SK-N-SH (cell line): ENCODE results near the gene SIRPB2. TPM values are rescaled to one million over a fixed set of nuclear protein-coding genes. Genes with fewer than 3 reads are reported as not detected.
A peak's percentile ranks its signal among the peaks of the same experiment; 100 is the strongest.

ENCODE experiments used
- CTCF ChIA-PET: fragments of 300-600, 350-600 bp; formaldehyde crosslinking; extraction: SDS; loops from one replicate; lab custom pipeline; 2021; lab: Yijun Ruan, JAX
- POLR2A ChIA-PET: fragments of 350-600 bp; sonication (Branson Sonifier 250); formaldehyde crosslinking; extraction: SDS; loops from one replicate; lab custom pipeline; 2020; ENCODE audit warnings: antibody characterized with exemption, inconsistent platforms; lab: Yijun Ruan, JAX
- DNase-seq: peaks from one replicate; pipeline ENCODE4 v3.0.0; 2012
- H2AFZ ChIP-seq: fragments of 200-600 bp; sonication (generic); 2 replicates; pipeline ENCODE4 v1.8.1; 2016; ENCODE audit warnings: antibody characterized with exemption, mild to moderate bottlenecking, low read depth
- H3F3A ChIP-seq: fragments of 200-600 bp; sonication (generic); replicated peaks from 2 replicates; pipeline ENCODE3; 2016; ENCODE audit warnings: antibody characterized with exemption, mild to moderate bottlenecking; ENCODE audit not compliant: insufficient read depth
- H3K27ac ChIP-seq, 2 experiments: fragments of 200-500 bp in 1 of 2; fragments of 200-600 bp in 1 of 2; sonication (Bioruptor generic) in 1 of 2; sonication (generic), shearing (Covaris generic) in 1 of 2; 2 replicates each; pipeline versions ENCODE4 v1.5.1 to v1.6.1; 2014 to 2016; ENCODE audit warnings: low read depth in 2 of 2, inconsistent platforms in 1 of 2, low read length in 1 of 2, mild to moderate bottlenecking in 1 of 2, mixed read lengths in 1 of 2
- H3K27me3 ChIP-seq: fragments of 200-600 bp; sonication (generic), shearing (Covaris generic); 2 replicates; pipeline ENCODE4 v1.6.1; 2016; ENCODE audit warnings: mixed run types; ENCODE audit not compliant: insufficient read depth
- H3K36me3 ChIP-seq, 2 experiments: fragments of 200-500 bp in 1 of 2; fragments of 200-600 bp in 1 of 2; sonication (Bioruptor generic) in 1 of 2; sonication (generic) in 1 of 2; replicated peaks in 1 of 2; 2 replicates each; pipeline versions ENCODE3 to v1.5.1; 2014 to 2016; ENCODE audit warnings: low read length in 1 of 2, mild to moderate bottlenecking in 1 of 2; ENCODE audit not compliant: insufficient read depth in 2 of 2, control insufficient read depth in 1 of 2
- H3K4me1 ChIP-seq, 2 experiments: fragments of 200-500 bp in 1 of 2; fragments of 200-600 bp in 1 of 2; sonication (Bioruptor generic) in 1 of 2; sonication (generic), shearing (Covaris generic) in 1 of 2; 2 replicates each; pipeline versions ENCODE4 v1.5.1 to v1.6.1; 2014 to 2016; ENCODE audit warnings: low read depth in 1 of 2, low read length in 1 of 2, mixed run types in 1 of 2; ENCODE audit not compliant: insufficient read depth in 2 of 2, control insufficient read depth in 1 of 2
- H3K4me2 ChIP-seq: fragments of 200-600 bp; sonication (generic), shearing (Covaris generic); 2 replicates; pipeline ENCODE4 v1.6.1; 2017; ENCODE audit warnings: mixed run types
- H3K4me3 ChIP-seq, 2 experiments: fragments of 200-500 bp in 1 of 2; fragments of 200-600 bp in 1 of 2; sonication (Bioruptor generic) in 1 of 2; sonication (generic), shearing (Covaris generic) in 1 of 2; 2 replicates each; pipeline versions ENCODE4 v1.5.1 to v1.8.1; 2014 to 2016; ENCODE audit warnings: low read depth in 2 of 2, inconsistent platforms in 1 of 2, low read length in 1 of 2, mild to moderate bottlenecking in 1 of 2, mixed read lengths in 1 of 2, moderate library complexity in 1 of 2
- H3K79me2 ChIP-seq: fragments of 200-600 bp; sonication (generic); 2 replicates; pipeline ENCODE4 v1.8.1; 2017; ENCODE audit warnings: mild to moderate bottlenecking; ENCODE audit not compliant: insufficient read depth
- H3K9ac ChIP-seq: fragments of 200-600 bp; sonication (generic); 2 replicates; pipeline ENCODE4 v1.6.1; 2017; ENCODE audit warnings: mixed run types
- H3K9me2 ChIP-seq: fragments of 200-600 bp; sonication (generic); 2 replicates; pipeline ENCODE4 v1.6.1; 2017; ENCODE audit warnings: mixed run types
- H3K9me3 ChIP-seq: fragments of 200-600 bp; sonication (generic); 2 replicates; pipeline ENCODE4 v1.6.1; 2017; ENCODE audit warnings: mixed run types, mild to moderate bottlenecking, moderate library complexity
- H4K20me1 ChIP-seq: fragments of 200-600 bp; sonication (generic); 2 replicates; pipeline ENCODE4 v1.6.1; 2017; ENCODE audit warnings: mild to moderate bottlenecking, mixed run types; ENCODE audit not compliant: insufficient read depth
- CTCF ChIP-seq: fragments of 200-600 bp; sonication (generic); IDR thresholded peaks from 2 replicates; pipeline ENCODE4 v1.6.1; 2017; ENCODE audit warnings: antibody characterized with exemption, mild to moderate bottlenecking, moderate library complexity
- ELF1 ChIP-seq: IDR thresholded peaks from 2 replicates; pipeline ENCODE4 v1.4.0; 2012
- EP300 ChIP-seq, 2 experiments: IDR thresholded peaks; 2 replicates each; pipeline versions ENCODE4 v1.4.0 to v1.6.1; 2012; ENCODE audit warnings: borderline replicate concordance in 1 of 2, low read depth in 1 of 2, low read length in 1 of 2
- FOXJ3 ChIP-seq: sonication (generic); formaldehyde crosslinking; IDR thresholded peaks from 2 replicates; pipeline ENCODE4 v1.5.1; 2020; ENCODE audit warnings: mild to moderate bottlenecking, missing genetic modification reagents
- GABPA ChIP-seq: IDR thresholded peaks from 2 replicates; pipeline ENCODE4 v1.4.0; 2012; ENCODE audit warnings: low read depth, mild to moderate bottlenecking
- GATA2 ChIP-seq: sonication (generic); formaldehyde crosslinking; IDR thresholded peaks from 2 replicates; pipeline ENCODE4 v1.5.0; 2020; ENCODE audit warnings: mild to moderate bottlenecking, missing genetic modification reagents
- MEF2A ChIP-seq: IDR thresholded peaks from 2 replicates; pipeline ENCODE4 v1.4.0; 2012; ENCODE audit warnings: low read depth, borderline replicate concordance
- RAD21 ChIP-seq: IDR thresholded peaks from 2 replicates; pipeline ENCODE4 v1.6.1; 2012; ENCODE audit warnings: mild to moderate bottlenecking, low read length
- RCOR1 ChIP-seq: fragments of 150-350 bp; IDR thresholded peaks from 2 replicates; pipeline ENCODE4 v1.6.1; 2017; ENCODE audit warnings: antibody characterized with exemption, low read length
- RFX5 ChIP-seq: IDR thresholded peaks from 2 replicates; pipeline ENCODE4 v1.6.1; 2012; ENCODE audit warnings: mild to moderate bottlenecking, improper control_type of control experiment, low read length
- SMC3 ChIP-seq: IDR thresholded peaks from 2 replicates; pipeline ENCODE4 v1.6.1; 2012; ENCODE audit warnings: low read depth, low read length, improper control_type of control experiment
- TCF12 ChIP-seq: IDR thresholded peaks from 2 replicates; pipeline ENCODE4 v1.4.0; 2012
- TEAD4 ChIP-seq: IDR thresholded peaks from 2 replicates; pipeline ENCODE4 v1.4.0; 2012; ENCODE audit warnings: mild to moderate bottlenecking, borderline replicate concordance; ENCODE audit not compliant: insufficient read depth
- USF2 ChIP-seq: fragments of 150-350 bp; IDR thresholded peaks from 2 replicates; pipeline ENCODE4 v1.6.1; 2017; ENCODE audit warnings: antibody characterized with exemption, low read length, low read depth, borderline replicate concordance
- WGBS: methylation state at CpG from one replicate; pipeline ENCODE4 v1.1.6; 2017; ENCODE audit warnings: low lambda C conversion rate; 5-methylcytosine and 5-hydroxymethylcytosine counted together
- polyA plus RNA-seq, 3 experiments: library from polyadenylated mRNA; depleted of rRNA; stranded (reverse); fragments of >200 nt; gene quantifications; 2 replicates each; pipeline ENCODE4 v1.2.3, GENCODE V29; 2012
- TF ChIP-seq, protein P1 (sequence below): IDR thresholded peaks from 2 replicates; pipeline ENCODE4; 2012

Gene SIRPB2
- polyA plus RNA-seq, 1 of the 3 experiments (the other 2 are of a cell fraction), result not detected

GRCh38 chr20:1505871-1506270 is 14.7 kb upstream of the SIRPB2 start (continued):
- TF ChIP-seq CTCF (no peak), TEAD4 (no peak), RFX5 (no peak), GABPA (no peak)
- TF ChIP-seq, protein P1, sequence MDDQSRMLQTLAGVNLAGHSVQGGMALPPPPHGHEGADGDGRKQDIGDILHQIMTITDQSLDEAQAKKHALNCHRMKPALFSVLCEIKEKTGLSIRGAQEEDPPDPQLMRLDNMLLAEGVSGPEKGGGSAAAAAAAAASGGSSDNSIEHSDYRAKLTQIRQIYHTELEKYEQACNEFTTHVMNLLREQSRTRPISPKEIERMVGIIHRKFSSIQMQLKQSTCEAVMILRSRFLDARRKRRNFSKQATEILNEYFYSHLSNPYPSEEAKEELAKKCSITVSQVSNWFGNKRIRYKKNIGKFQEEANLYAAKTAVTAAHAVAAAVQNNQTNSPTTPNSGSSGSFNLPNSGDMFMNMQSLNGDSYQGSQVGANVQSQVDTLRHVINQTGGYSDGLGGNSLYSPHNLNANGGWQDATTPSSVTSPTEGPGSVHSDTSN, result no peak

- Histone ChIP-seq H3K4me2 (no peak overlapping the region), H3K27me3 (peaks cover 6% of the 10 kb centered on the region; the same call in 1 of the 2 replicates), H2AFZ (no peak overlapping the region), H3K36me3 (no peaks in the 10 kb centered on the region), H3K79me2 (no peaks in the 10 kb centered on the region), H3K9ac (no peak overlapping the region), H3K4me1 (no peaks in the 10 kb centered on the region), H3F3A (no peaks in the 10 kb centered on the region), H3K9me3 (no peaks in the 10 kb centered on the region), H3K27ac (no peak overlapping the region), H3K9me2 (no peaks in the 10 kb centered on the region), H3K4me3 (no peak overlapping the region), H4K20me1 (no peaks in the 10 kb centered on the region)
- TF ChIP-seq RCOR1 (no peak), TCF12 (no peak), FOXJ3 (CRISPR knock-in tag) (no peak), USF2 (no peak), ELF1 (no peak), MEF2A (no peak)
- ChIA-PET POLR2A (no interaction called here), CTCF (interaction anchor here (1.9 to 3.8 kb wide), 3 partner anchors 15 to 38 kb away, joined by 5 to 31 read pairs (median 10); partner anchors contain the start of gene NSFL1C)
- WGBS, result 22% methylated on average over 3 of the region's 3 CpGs
- no peak for DNase-seq
Measured at GRCh38 chr20:1505361-1505760, 14.1 kb upstream of the SIRPB2 start.

DNA sequence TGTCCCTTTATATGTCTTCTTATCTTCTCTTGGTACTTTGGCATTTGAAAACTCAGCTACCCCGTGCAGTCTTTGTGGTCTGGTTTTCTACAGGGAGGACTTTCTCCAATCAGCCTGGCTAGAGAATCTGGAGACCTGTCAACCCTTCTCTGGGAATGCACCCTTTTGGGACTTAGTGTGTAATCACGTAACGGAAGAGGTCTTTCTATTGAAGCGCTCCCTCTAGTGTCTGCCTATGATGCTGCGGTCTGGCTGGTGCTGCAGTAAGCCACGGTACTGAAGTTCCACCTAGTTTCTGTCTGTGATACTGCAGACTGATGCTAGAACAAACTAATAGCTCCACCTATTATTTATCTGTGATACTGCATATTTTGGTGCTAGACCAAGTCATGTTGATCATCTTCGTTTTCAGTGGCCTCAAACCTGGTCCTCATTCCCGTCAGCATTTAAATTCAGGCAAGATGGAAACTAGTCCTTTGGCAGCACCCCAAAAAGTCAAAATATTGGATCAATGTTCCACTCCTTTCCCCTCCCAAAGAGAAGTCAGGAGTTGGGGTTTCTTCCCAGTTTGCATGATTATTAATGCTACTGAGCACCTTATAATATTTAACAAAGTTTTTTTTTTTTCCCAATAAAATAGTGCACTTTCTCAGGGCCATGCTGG is 12.5 kb upstream of the SIRPB2 start:
- peaks cover 13% of the 10 kb centered on the region; the same call in 1 of the 2 replicates for H3K27me3 ChIP-seq
- TF ChIP-seq GABPA, result no peak
- no peak for TF ChIP-seq EP300 (IDR thresholded peaks at IDR 0.05; ENCODE audit: borderline replicate concordance in 1 of 2, low read depth in 1 of 2, low read length in 1 of 2)
- 0 out of 2 replicates have a peak, but pooled peaks have one; percentile 55 for TF ChIP-seq RFX5
- TF ChIP-seq SMC3, result peak; percentile 73
- peak; percentile 97 for TF ChIP-seq CTCF
- peak; percentile 76 for TF ChIP-seq RAD21
- TF ChIP-seq GATA2 (CRISPR knock-in tag), result no peak
- no peak overlapping the region for H3K9ac ChIP-seq
- H3K27ac ChIP-seq, result no peak overlapping the region
- peak overlapping the region in 1 of 2 experiments; percentile 32; a peak in 1 of 4 replicates for H3K4me3 ChIP-seq
- H4K20me1 ChIP-seq, result no peaks in the 10 kb centered on the region
- H3F3A ChIP-seq, result no peaks in the 10 kb centered on the region
- 2% methylated on average over 8 of the region's 8 CpGs for WGBS
- no peaks in the 10 kb centered on the region for H3K9me2 ChIP-seq
- no peak overlapping the region for H3K4me2 ChIP-seq
- H3K36me3 ChIP-seq, result no peaks in the 10 kb centered on the region
- no peaks in the 10 kb centered on the region for H3K79me2 ChIP-seq
- H3K9me3 ChIP-seq, result no peaks in the 10 kb centered on the region
- peak; percentile 67 for DNase-seq
- ChIA-PET POLR2A (no interaction called here), CTCF (interaction anchor here (0.6 to 3.8 kb wide), 36 partner anchors 8 to 298 kb away, joined by 3 to 31 read pairs (median 4); partner anchors contain the start of gene NSFL1C)
- no peaks in the 10 kb centered on the region for H3K4me1 ChIP-seq
- H2AFZ ChIP-seq, result no peak overlapping the region
